Esophagus squamous epithelium (tissue), 5 donors: ENCODE results near the gene ZC3H7B. TPM values are rescaled to one million over a fixed set of nuclear protein-coding genes. Genes with fewer than 3 reads are reported as not detected.

Source experiments
- DNase-seq: peaks from one replicate; lab custom pipeline; 2025; lab: John Stamatoyannopoulos, UW
- H3K27ac ChIP-seq, 4 donors: fragments of 200-600 bp; sonication (generic); one replicate each; pipeline ENCODE4 v1.5.1; 2016 to 2019; ENCODE audit warnings: mild to moderate bottlenecking in 1 of 4
- H3K27me3 ChIP-seq, 4 donors: fragments of 200-600 bp; sonication (generic); 1 replicate in 3 of 4; 2 replicates in 1 of 4; pipeline versions ENCODE4 v1.5.1 to v1.6.0; 2017 to 2021; ENCODE audit warnings: antibody characterized with exemption in 1 of 4
- H3K36me3 ChIP-seq, 3 donors: fragments of 200-600 bp; sonication (generic); one replicate each; pipeline ENCODE4 v1.5.1; 2016 to 2019
- H3K4me1 ChIP-seq, 3 donors: fragments of 200-600 bp; sonication (generic); one replicate each; pipeline ENCODE4 v1.5.1; 2017 to 2019
- H3K4me3 ChIP-seq, 4 donors: fragments of 200-600 bp; sonication (generic); 1 replicate in 3 of 4; 2 replicates in 1 of 4; pipeline ENCODE4 v1.5.1; 2016 to 2019; ENCODE audit warnings: mild to moderate bottlenecking in 2 of 4, moderate library complexity in 1 of 4
- H3K9me3 ChIP-seq, 3 donors: fragments of 200-600 bp; sonication (generic); one replicate each; pipeline ENCODE4 v1.5.1; 2016 to 2019
- CTCF ChIP-seq, 6 experiments: fragments of 450-650 bp in 4 of 6; fragments of 200-600 bp in 2 of 6; sonication (generic) in 2 of 6; IDR thresholded peaks; one replicate each; pipeline ENCODE4 v1.5.1; 2016 to 2019; ENCODE audit warnings: antibody characterized with exemption in 6 of 6, mild to moderate bottlenecking in 4 of 6, moderate library complexity in 4 of 6
- POLR2A ChIP-seq, 4 donors: fragments of 450-650 bp; IDR thresholded peaks; one replicate each; pipeline ENCODE4 v1.6.1; 2017; ENCODE audit warnings: antibody characterized with exemption in 4 of 4, mild to moderate bottlenecking in 4 of 4, moderate library complexity in 3 of 4
- WGBS, 2 donors: methylation state at CpG; one replicate each; pipeline ENCODE4 v1.1.5; 2018; 5-methylcytosine and 5-hydroxymethylcytosine counted together
- intact Hi-C: fragments of 100-400 bp; cut with DNase I; formaldehyde crosslinking; loops from one replicate; pipeline ENCODE4 v1.15.0; 2022
- total RNA-seq, 4 donors: library from RNA; depleted of rRNA; stranded (reverse); fragments of >200 nt; gene quantifications; one replicate each; pipeline ENCODE4 v1.1.0, GENCODE V29; 2016
- donor health status: DM: yes; HTN: yes; CAD: no.

ZC3H7B gene
- total RNA-seq, 4 donors from 2014 or later = 18.7 to 36.8 (median 20.9) TPM

- Histone ChIP-seq H3K27ac (no peak overlapping the region), H3K36me3 (peaks cover 0 to 36% (median 0%) of the 10 kb centered on the region in 3 donors), H3K4me3 (no peak overlapping the region), H3K9me3 (no peaks in the 10 kb centered on the region), H3K4me1 (no peaks in the 10 kb centered on the region), H3K27me3 (no peaks in the 10 kb centered on the region)
- no peak for DNase-seq
- TF ChIP-seq CTCF (IDR thresholded peaks at IDR 0.05) = no peak
- no peak for TF ChIP-seq POLR2A (IDR thresholded peaks at IDR 0.05)
- intact Hi-C loops = no loop called here
- 88 to 92% methylated on average over 7 to 8 of the region's 8 CpGs for WGBS, 2 donors
Observed at GRCh38 chr22:41314821-41315220, 13.5 kb downstream of the ZC3H7B start.

- peaks cover 0 to 33% (median 0%) of the 10 kb centered on the region in 3 donors for H3K36me3 ChIP-seq
- H3K27ac ChIP-seq = no peak overlapping the region
- intact Hi-C loops = no loop called here
- no peaks in the 10 kb centered on the region for H3K27me3 ChIP-seq
- WGBS, 2 donors = 79 to 81% methylated on average over 1 of the region's 1 CpG
- H3K9me3 ChIP-seq = no peaks in the 10 kb centered on the region
- H3K4me3 ChIP-seq = no peak overlapping the region
- TF ChIP-seq POLR2A (IDR thresholded peaks at IDR 0.05) (no peak), CTCF (IDR thresholded peaks at IDR 0.05) (no peak)
- no peaks in the 10 kb centered on the region for H3K4me1 ChIP-seq
- DNase-seq = no peak
Observed at GRCh38 chr22:41315586-41315985, 14.3 kb downstream of the ZC3H7B start.

GRCh38 chr22:41320416-41321240 lies 19.3 kb downstream of the ZC3H7B start:
- 93% methylated on average over 14 to 15 of the region's 16 CpGs for WGBS, 2 donors
- Histone ChIP-seq H3K4me3 (no peak overlapping the region), H3K9me3 (no peaks in the 10 kb centered on the region), H3K4me1 (no peaks in the 10 kb centered on the region), H3K27me3 (no peaks in the 10 kb centered on the region), H3K27ac (no peak overlapping the region), H3K36me3 (peaks cover 1 to 72% (median 10%) of the 10 kb centered on the region in 3 donors)
- intact Hi-C loops = no loop called here
- DNase-seq = no peak
- no peak for TF ChIP-seq POLR2A (IDR thresholded peaks at IDR 0.05)
- TF ChIP-seq CTCF (IDR thresholded peaks at IDR 0.05) = no peak

- Histone ChIP-seq H3K9me3 (no peaks in the 10 kb centered on the region), H3K27ac (no peak overlapping the region), H3K4me3 (no peak overlapping the region), H3K4me1 (no peaks in the 10 kb centered on the region), H3K27me3 (no peaks in the 10 kb centered on the region), H3K36me3 (peaks cover 9 to 95% (median 41%) of the 10 kb centered on the region in 3 donors)
- no peak for DNase-seq
- WGBS, 2 donors = 95 to 97% methylated on average over 4 to 5 of the region's 5 CpGs
- intact Hi-C loops = no loop called here
- TF ChIP-seq POLR2A (IDR thresholded peaks at IDR 0.05) = no peak
- TF ChIP-seq CTCF (IDR thresholded peaks at IDR 0.05) = no peak
Observed at GRCh38 chr22:41324821-41325528, 23.6 kb downstream of the ZC3H7B start.

- no peaks in the 10 kb centered on the region for H3K4me1 ChIP-seq
- no peak for DNase-seq
- no peak overlapping the region for H3K4me3 ChIP-seq
- no peak overlapping the region for H3K27ac ChIP-seq
- 92 to 95% methylated on average over 16 of the region's 16 CpGs for whole genome bisulfite sequencing, 2 donors
- no peaks in the 10 kb centered on the region for H3K27me3 ChIP-seq
- intact Hi-C loops = no loop called here
- H3K36me3 ChIP-seq = peaks cover 9 to 99% (median 53%) of the 10 kb centered on the region in 3 donors
- TF ChIP-seq CTCF (IDR thresholded peaks at IDR 0.05) = no peak
- TF ChIP-seq POLR2A (IDR thresholded peaks at IDR 0.05) = no peak
- no peaks in the 10 kb centered on the region for H3K9me3 ChIP-seq
Observed at GRCh38 chr22:41327124-41327523, 25.8 kb downstream of the ZC3H7B start.
